Measurements from ENCODE around the gene ALG12.

- TF ChIP-seq CTCF (conservative IDR thresholded peaks at IDR 0.05 in 1 of 2, IDR thresholded peaks at IDR 0.05 in 1 of 2; ENCODE audit: extremely low read depth in 1 of 2, insufficient read depth in 1 of 2, low read depth in 1 of 2, low read length in 2 of 2) (no peak), EZH2 (IDR thresholded peaks at IDR 0.05; ENCODE audit: borderline replicate concordance, low read length) (no peak)
Observed at GRCh38 chr22:49911881-49912625, 6.2 kb downstream of the ALG12 start.
